Kidney glomerular epithelial cell (primary cell): Measurements from ENCODE around the gene DNAJB7.
"Not testable (repeated sequence)": the region's sequence is repeated elsewhere in the genome, so short reads cannot be mapped to it uniquely, and the experiment has no call there.

Source experiments
- DNase-seq: peaks from one replicate; lab custom pipeline; 2025; lab: John Stamatoyannopoulos, UW

DNAJB7 gene

GRCh38 chr22:40862013-40862412 lies at the start of gene DNAJB7:
Gene DNAJB7 (minus strand): TSS chr22:40862113. CDS start chr22:40861994, 119 bp downstream.
- no peak for DNase-seq

- DNase-seq: no peak
Measured at GRCh38 chr22:40908895-40909294, 47.0 kb upstream of the DNAJB7 start.

- DNase-seq: no peak
Measured at GRCh38 chr22:40904101-40904500, 42.2 kb upstream of the DNAJB7 start.

GRCh38 chr22:40898850-40899357 lies 37.0 kb upstream of the DNAJB7 start:
- DNase-seq: peak; percentile 70

- DNase-seq: no peak
Measured at GRCh38 chr22:40894417-40894816, 32.5 kb upstream of the DNAJB7 start.

GRCh38 chr22:40890881-40891280 lies 29.0 kb upstream of the DNAJB7 start:
- no peak for DNase-seq

GRCh38 chr22:40889116-40889515 lies 27.2 kb upstream of the DNAJB7 start:
- no peak for DNase-seq

GRCh38 chr22:40878922-40879321 lies 17.0 kb upstream of the DNAJB7 start:
- no peak for DNase-seq

GRCh38 chr22:40877488-40877887 lies 15.6 kb upstream of the DNAJB7 start:
- no peak for DNase-seq

- no peak for DNase-seq
Measured at GRCh38 chr22:40876907-40877306, 15.0 kb upstream of the DNAJB7 start.

- no peak for DNase-seq
Measured at GRCh38 chr22:40875111-40875510, 13.2 kb upstream of the DNAJB7 start.

GRCh38 chr22:40874016-40874415 lies 12.1 kb upstream of the DNAJB7 start:
- DNase-seq: no peak

- not testable (repeated sequence) for DNase-seq
Measured at GRCh38 chr22:40868379-40868778, 6.5 kb upstream of the DNAJB7 start.

- no peak for DNase-seq
Measured at GRCh38 chr22:40867109-40867508, 5.2 kb upstream of the DNAJB7 start.

- no peak for DNase-seq
Measured at GRCh38 chr22:40862537-40862936, 624 bp upstream of the DNAJB7 start.

- no peak for DNase-seq
Measured at GRCh38 chr22:40857309-40857855, 4.5 kb downstream of the DNAJB7 start.

GRCh38 chr22:40856513-40857308 lies 5.2 kb downstream of the DNAJB7 start, which contains the start of the genes ST13 and XPNPEP3:
Gene ST13 (minus strand): TSS chr22:40856639. CDS start chr22:40856540, 99 bp downstream.
Gene XPNPEP3 (plus strand): TSS chr22:40857148. CDS start chr22:40857182, 34 bp downstream.
- DNase-seq: peak; percentile 95

- DNase-seq: peak; percentile 20
Measured at GRCh38 chr22:40855979-40856512, 5.9 kb downstream of the DNAJB7 start.

- no peak for DNase-seq
Measured at GRCh38 chr22:40855071-40855978, 6.6 kb downstream of the DNAJB7 start.

GRCh38 chr22:40853961-40854360 lies 8.0 kb downstream of the DNAJB7 start:
- DNase-seq: no peak

- no peak for DNase-seq
Measured at GRCh38 chr22:40853333-40853732, 8.6 kb downstream of the DNAJB7 start.

GRCh38 chr22:40845816-40846215 lies 16.1 kb downstream of the DNAJB7 start:
- not testable (repeated sequence) for DNase-seq
